IPS-15b (cell line): Measurements from ENCODE around the gene UQCRHL.

Experiments used
- H3K27me3 ChIP-seq: one replicate; pipeline ENCODE4 v1.6.1; 2013; ENCODE audit warnings: low read length; ENCODE audit not compliant: control insufficient read depth, insufficient read depth
- H3K36me3 ChIP-seq: one replicate; pipeline ENCODE4 v1.6.1; 2013; ENCODE audit warnings: low read length; ENCODE audit not compliant: control insufficient read depth, insufficient read depth
- H3K4me1 ChIP-seq: one replicate; pipeline ENCODE4 v1.6.1; 2013; ENCODE audit warnings: mild to moderate bottlenecking, low read length; ENCODE audit not compliant: control insufficient read depth, insufficient read depth
- H3K4me3 ChIP-seq: one replicate; pipeline ENCODE4 v1.5.1; 2013; ENCODE audit warnings: low read depth, low read length
- H3K9ac ChIP-seq: one replicate; pipeline ENCODE4 v1.6.1; 2013; ENCODE audit warnings: low read depth, mild to moderate bottlenecking, low read length
- H3K9me3 ChIP-seq: one replicate; pipeline ENCODE4 v1.6.1; 2013; ENCODE audit warnings: mild to moderate bottlenecking, low read length; ENCODE audit not compliant: control insufficient read depth, insufficient read depth

The UQCRHL gene

DNA sequence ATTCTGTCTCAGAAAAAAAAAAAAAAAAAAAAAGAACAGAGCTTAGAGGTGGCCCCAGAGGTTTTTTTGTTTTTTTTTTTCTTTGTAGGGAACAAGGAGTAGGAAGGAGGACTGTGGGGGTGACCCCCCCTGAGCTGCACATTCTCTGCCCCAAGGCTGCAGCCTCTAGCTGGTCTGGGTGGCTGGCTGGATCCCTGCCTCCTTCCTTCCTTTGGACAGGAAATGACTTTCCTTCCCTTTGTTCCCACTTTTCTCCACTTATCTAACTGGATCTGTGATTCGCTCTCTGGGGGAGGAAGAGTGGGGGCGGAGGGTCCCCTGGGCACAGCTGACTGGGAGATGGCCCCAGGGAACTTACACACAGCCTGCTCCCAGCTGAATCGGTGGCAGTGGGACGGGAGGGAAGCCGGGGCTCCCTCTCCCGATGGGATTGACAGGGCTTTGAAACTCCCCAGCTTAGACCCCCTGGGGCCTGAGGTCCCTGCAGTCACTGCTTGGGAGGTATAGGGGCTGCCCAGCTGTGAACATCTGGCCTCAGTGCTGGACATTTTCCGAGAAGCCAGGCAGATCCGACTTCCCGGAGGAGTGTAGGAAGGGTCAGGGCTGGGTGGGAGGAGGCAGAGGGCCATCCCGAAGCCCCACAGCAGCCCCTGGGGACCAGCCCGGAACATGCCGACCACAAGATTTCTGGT lies 46.8 kb downstream of the UQCRHL start:
- peak overlapping the region; percentile 71 for H3K4me3 ChIP-seq
- H3K9ac ChIP-seq = peak overlapping the region; percentile 26
- H3K36me3 ChIP-seq = peaks cover 13% of the 10 kb centered on the region
- no peaks in the 10 kb centered on the region for H3K9me3 ChIP-seq
- peaks cover 17% of the 10 kb centered on the region for H3K4me1 ChIP-seq
- no peaks in the 10 kb centered on the region for H3K27me3 ChIP-seq

DNA sequence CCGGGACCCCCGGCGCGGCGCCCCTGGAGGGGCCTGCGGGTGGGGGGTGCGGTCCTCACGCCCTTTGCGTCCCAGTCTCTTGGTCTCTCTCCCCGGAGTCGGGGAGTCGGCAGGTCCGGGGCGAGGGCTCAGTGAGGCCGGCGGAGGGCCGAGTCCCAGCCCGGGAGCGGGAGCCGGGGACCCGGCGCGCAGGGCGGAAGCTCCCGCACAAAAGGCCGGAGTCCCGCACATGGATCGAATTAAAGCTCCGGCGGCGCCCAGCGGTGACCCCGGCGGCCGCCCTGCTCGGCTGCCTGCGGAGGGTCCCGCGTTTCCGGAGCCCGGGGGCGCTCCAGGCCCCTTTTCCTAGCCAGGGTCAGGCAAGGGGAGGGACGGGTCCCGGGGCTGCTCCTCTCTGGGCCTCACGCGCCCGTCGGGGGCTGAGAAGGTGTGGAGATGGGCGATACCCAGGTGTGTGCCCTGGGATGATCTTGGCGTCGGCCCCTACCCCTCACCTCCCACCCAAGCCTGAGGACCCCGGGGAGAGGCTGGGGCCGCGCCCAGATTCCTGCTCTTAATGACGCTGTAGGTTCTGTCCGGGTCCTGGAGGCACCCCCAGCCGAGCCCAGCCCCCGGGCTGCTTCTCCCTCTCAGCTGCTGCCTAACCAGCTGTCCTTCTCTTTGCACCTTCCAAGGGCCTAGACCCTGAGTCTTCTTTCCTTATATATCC lies 48.3 kb downstream of the UQCRHL start:
- H3K4me3 ChIP-seq = peak overlapping the region; percentile 71
- peak overlapping the region; percentile 83 for H3K9ac ChIP-seq
- peaks cover 23% of the 10 kb centered on the region for H3K4me1 ChIP-seq
- H3K36me3 ChIP-seq = no peaks in the 10 kb centered on the region
- no peaks in the 10 kb centered on the region for H3K9me3 ChIP-seq
- no peaks in the 10 kb centered on the region for H3K27me3 ChIP-seq

DNA sequence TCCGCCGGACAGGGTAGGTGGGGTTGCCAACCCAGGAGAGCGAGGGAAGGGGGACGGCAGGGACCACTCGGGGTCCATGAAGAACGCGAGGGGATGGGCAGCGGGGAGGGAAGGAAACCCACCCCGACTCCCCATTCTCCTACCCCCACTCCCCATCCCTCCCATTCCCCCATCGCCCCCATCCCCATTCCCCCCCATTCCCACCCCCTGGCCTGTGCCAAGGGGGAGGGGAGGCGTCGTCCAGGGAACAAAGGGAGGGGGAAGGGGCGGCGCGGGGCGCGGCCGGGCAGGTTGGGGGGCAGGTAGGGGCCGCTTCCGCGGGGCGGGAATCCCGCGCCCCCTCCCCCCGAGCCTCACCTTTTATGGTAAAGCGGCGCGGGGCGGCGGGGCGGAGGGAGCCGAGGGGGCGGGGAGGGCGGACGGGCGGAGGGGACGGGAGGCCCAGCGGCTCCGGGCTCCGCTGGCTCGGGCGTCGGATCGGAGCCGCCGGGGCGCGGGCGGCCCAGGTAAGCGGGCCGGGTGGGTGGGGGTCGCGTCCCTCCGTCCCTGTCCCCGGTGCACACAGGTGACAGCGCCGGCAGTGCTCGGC lies 49.0 kb downstream of the UQCRHL start, which contains the start of gene FBLIM1:
TSS of gene FBLIM1 (plus strand) at position 453 of the 589 bp plus-strand sequence. CDS start 6,189 bp downstream, outside the sequence.
- Histone ChIP-seq H3K27me3 (no peaks in the 10 kb centered on the region), H3K4me3 (peak within 1 kb of the TSS; percentile 73)

DNA sequence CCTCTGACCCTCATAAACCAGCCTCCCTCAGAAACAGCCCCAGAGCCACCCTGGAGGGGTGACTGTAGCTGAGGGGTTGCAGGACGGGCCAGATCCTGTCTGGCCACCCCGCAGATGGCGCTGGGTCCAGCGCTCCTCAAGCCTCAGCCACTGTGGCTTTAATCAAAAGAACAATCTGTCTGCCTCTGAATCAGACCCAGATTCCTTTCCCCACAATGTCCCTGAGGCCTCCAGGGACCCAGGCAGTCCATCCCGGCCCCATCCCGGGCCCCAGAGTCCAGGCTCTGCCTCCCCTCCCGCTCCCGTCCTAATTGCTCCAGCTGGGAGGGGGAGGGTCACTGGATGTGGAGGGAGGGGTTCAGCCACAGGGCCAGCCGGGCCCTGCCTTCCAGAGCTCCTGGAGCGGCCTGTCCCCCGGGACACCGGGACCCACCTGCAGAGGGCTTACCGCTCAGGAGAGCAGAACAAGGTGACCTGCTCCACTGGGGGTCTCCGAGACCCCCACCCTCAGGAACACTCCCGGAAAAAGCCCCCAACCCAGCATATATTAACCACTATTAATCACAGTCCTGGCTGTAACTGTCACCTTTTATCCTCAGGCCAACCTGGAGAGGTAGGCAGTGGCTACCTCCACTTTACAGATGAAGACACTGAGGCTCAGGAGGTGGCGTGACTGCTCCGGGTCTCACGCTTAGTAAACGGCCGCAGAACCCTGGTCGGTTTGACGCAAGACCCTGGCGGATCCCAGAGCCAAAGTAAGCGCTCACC lies 49.7 kb downstream of the UQCRHL start:
- peak overlapping the region; percentile 70 for H3K9ac ChIP-seq
- no peaks in the 10 kb centered on the region for H3K9me3 ChIP-seq
- peak overlapping the region; percentile 73 for H3K4me3 ChIP-seq
- no peaks in the 10 kb centered on the region for H3K27me3 ChIP-seq
- no peaks in the 10 kb centered on the region for H3K36me3 ChIP-seq
- peaks cover 23% of the 10 kb centered on the region for H3K4me1 ChIP-seq

More for the DNA sequence above, 49.0 kb downstream of the UQCRHL start, which contains the start of gene FBLIM1:
- Histone ChIP-seq H3K9me3 (no peaks in the 10 kb centered on the region), H3K9ac (peak within 1 kb of the TSS; percentile 83), H3K4me1 (peaks cover 23% of the 10 kb centered on the region), H3K36me3 (no peaks in the 10 kb centered on the region)
